ENCODE data around the gene PTGFRN.
"Not testable (repeated sequence)": the region's sequence is repeated elsewhere in the genome, so short reads cannot be mapped to it uniquely, and the experiment has no call there.

Gene PTGFRN

DNA sequence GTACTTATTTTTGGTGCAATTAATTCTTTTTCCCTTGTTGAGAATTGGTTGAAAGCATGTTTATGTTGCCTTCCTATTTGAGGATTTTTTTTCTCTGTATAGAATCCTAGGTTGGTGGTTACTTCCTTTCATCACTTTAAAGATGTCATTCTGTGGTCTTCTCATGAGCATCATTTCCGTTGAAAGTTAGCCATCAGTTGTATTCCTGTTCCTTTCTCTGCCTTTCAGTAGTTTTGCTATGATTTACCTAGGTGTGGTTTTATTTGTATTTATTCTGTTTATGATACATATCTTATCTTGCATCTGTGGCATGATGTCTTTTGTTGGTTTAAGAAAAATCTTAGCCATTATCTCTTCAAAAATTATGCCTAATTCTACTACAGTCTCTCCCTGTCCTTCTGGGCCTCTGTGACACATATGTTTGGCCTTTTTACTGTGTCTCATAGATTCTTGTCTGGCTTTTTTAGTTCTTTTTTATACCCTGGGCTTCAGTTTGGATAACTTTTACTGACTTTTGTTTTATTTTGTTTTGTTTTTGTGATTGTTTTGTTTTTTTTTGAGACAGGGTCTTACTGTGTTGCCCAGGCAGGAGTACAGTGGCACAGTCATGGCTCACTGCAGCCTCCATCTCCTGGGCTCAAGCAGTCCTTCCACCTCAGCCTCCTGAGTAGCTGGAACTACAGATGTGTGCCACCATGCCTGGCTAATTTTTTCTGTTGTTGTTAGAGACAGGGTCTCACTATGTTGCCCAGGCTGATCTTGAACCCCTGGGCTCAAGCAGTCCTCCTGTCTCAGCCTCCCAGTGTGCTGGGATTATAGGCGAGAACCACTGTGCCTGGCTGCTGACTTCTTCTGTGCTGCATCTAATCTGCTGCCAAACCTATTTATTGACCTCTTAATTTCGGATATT lies 24.1 kb downstream of the PTGFRN start:
- in situ Hi-C loops (cut with MboI; ENCODE audit: low sequenced_read_pairs): no loop called here
- H3K4me3 ChIP-seq: no peak overlapping the region
- H3K36me3 ChIP-seq (replicated peaks): no peaks in the 10 kb centered on the region; the same call in 1 of the 2 replicates
- no peak for DNase-seq (ENCODE audit: low spot score in 2 of 2)
- no peaks in the 10 kb centered on the region for H3K9me3 ChIP-seq
- H3K27me3 ChIP-seq (ENCODE audit: low read depth): no peaks in the 10 kb centered on the region
- peaks cover 25% of the 10 kb centered on the region for H3K4me1 ChIP-seq

DNA sequence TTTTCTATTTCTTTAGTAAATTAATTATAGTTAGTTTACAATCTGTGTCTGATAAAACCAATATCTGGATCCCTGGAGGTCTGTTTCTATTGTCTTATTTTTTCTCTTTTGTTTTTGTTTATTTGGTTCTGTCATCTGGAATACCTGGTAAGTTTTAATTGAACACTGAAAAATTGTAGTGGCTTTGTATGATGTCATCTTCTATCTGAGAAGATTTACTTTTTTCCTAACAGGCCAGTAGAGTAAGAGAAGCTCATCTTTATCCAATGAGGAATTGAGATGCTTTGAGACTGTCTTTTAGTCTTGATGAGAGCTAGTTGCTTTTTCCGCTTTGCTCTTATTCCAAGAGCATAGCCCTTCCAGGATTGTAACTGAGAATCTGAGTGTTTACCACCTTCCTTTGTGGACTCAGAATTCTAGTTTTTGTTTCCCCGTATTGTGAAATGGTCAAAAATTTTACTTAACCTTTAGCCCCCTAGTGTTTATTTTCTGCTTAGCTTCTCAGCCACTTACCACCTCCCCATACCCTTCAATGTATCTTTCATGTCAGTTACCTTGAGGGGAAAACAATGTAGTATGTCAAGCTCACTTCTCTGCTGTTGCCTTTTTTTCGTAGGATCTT lies 25.0 kb downstream of the PTGFRN start:
- Histone ChIP-seq H3K9me3 (no peaks in the 10 kb centered on the region), H3K36me3 (replicated peaks) (no peaks in the 10 kb centered on the region; the same call in 1 of the 2 replicates), H3K4me1 (peaks cover 24% of the 10 kb centered on the region), H3K27me3 (ENCODE audit: low read depth) (no peaks in the 10 kb centered on the region), H3K4me3 (no peak overlapping the region)
- DNase-seq (ENCODE audit: low spot score in 2 of 2): peak in 1 of 2 experiments; percentile 60
- in situ Hi-C loops (cut with MboI; ENCODE audit: low sequenced_read_pairs): no loop called here

DNA sequence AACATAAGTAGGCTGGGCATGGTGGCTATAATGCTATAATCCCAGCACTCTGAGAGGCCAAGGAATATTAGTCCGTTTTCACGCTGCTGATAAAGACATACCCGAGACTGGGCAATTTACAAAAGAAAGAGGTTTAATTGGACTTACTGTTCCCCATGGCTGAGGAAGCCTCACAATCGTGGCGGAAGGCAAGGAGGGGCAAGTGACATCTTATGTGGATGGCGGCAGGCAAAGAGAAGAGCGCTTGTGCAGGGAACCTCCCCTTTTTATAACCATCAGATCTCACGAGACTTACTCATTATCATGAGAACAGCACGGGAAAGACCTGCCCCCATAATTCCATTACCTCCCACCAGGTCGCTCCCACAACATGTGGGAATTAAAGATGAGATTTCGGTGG lies 28.5 kb downstream of the PTGFRN start:
- Histone ChIP-seq H3K36me3 (replicated peaks) (peaks cover 11% of the 10 kb centered on the region; the same call in 1 of the 2 replicates), H3K27me3 (ENCODE audit: low read depth) (no peaks in the 10 kb centered on the region), H3K4me1 (peaks cover 47% of the 10 kb centered on the region), H3K9me3 (no peaks in the 10 kb centered on the region), H3K4me3 (no peak overlapping the region)
- in situ Hi-C loops (cut with MboI; ENCODE audit: low sequenced_read_pairs): no loop called here
- DNase-seq (ENCODE audit: low spot score in 2 of 2): peak; percentile 50 to 70

DNA sequence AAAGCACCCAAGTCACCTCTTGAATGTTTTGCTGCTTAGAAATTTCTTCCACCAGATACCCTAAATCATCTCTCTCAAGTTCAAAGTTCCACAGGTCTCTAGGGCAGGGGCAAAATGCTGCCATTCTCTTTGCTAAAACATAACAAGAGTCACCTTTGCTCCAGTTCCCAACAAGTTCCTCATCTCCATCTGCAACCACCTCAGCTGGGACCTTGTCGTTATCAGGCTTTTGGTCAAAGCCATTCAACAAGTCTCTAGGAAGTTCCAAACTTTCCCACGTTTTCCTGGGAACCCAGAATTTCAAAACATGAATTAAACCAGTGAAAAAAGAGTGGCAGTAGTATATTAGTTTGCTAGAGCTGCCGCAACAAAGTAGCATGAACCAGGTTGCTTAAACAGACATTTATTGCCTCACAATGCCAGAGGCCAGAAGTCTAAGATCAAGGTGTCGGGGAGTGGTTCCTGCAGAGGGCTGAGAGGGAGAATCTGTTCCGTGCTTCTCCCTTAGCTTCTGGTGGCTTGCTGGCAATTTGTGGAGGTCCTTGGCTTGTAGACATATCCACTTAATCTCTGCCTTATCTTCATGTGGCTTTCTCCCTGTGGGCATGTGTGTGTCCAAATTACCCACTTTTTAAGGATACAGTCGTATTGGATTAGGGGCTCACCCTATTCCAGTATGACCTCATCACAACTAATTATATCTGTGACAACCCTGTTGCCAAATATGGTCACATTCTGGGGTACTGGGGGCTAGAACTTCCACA lies 30.2 kb downstream of the PTGFRN start:
- H3K27me3 ChIP-seq (ENCODE audit: low read depth); H3K4me3 ChIP-seq; H3K9me3 ChIP-seq; in situ Hi-C loops (cut with MboI; ENCODE audit: low sequenced_read_pairs): not testable (repeated sequence)
- Histone ChIP-seq H3K36me3 (replicated peaks) (peaks cover 15% of the 10 kb centered on the region; the same call in 1 of the 2 replicates), H3K4me1 (peaks cover 43% of the 10 kb centered on the region)
- peak in 1 of 2 experiments; percentile 58 for DNase-seq (ENCODE audit: low spot score in 2 of 2)

DNA sequence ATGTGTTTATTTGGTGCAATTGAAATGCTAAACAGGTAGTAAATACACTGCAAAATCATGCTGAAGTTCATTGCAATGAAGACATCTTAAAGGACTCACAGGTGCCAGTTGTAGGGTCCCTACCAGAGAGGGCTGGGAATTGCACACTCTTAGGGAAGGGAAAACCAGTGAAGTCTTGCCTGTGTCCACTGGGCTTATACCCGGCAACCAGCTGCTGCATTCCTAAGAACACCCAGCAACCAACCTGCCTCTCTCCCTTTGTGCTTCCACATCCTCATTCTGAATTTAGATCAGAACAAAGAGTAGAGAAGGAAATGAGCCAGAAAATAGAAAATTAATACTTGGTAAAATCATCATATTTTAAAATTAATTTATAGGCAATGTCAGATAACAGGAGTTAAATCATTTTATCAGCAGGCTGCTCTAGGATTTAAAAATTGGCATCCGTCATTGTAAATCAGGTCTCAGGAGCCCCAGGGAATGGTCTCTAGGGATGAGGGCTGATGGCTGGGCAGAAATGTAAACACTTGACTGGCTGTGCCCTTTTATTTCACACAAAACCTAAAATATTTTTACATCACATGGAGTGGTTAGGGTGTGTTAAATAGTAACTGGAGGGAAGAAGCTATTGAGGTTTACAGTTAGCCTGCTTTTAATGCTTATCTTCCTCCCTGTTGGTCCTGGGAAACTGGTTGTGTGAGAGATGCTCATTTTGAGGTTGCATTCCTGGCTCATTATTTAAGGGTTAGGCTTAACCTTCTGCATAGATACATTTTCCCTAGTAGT lies 31.3 kb downstream of the PTGFRN start:
- in situ Hi-C loops (cut with MboI; ENCODE audit: low sequenced_read_pairs): no loop called here
- peaks cover 43% of the 10 kb centered on the region for H3K4me1 ChIP-seq
- no peaks in the 10 kb centered on the region for H3K27me3 ChIP-seq (ENCODE audit: low read depth)
- H3K9me3 ChIP-seq: no peaks in the 10 kb centered on the region
- peaks cover 19% of the 10 kb centered on the region for H3K36me3 ChIP-seq (replicated peaks)
- no peak overlapping the region for H3K4me3 ChIP-seq
- peak; percentile 50 to 59 for DNase-seq (ENCODE audit: low spot score in 2 of 2)

DNA sequence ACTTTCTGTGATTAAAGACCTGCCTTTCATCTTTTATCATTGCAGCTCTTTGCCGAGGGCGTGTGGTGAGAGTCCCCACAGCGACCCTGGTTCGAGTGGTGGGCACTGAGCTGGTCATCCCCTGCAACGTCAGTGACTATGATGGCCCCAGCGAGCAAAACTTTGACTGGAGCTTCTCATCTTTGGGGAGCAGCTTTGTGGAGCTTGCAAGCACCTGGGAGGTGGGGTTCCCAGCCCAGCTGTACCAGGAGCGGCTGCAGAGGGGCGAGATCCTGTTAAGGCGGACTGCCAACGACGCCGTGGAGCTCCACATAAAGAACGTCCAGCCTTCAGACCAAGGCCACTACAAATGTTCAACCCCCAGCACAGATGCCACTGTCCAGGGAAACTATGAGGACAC lies 32.0 kb downstream of the PTGFRN start:
- no peaks in the 10 kb centered on the region for H3K9me3 ChIP-seq
- H3K27me3 ChIP-seq (ENCODE audit: low read depth): no peaks in the 10 kb centered on the region
- H3K4me3 ChIP-seq: no peak overlapping the region
- peaks cover 44% of the 10 kb centered on the region for H3K4me1 ChIP-seq
- H3K36me3 ChIP-seq (replicated peaks): peaks cover 24% of the 10 kb centered on the region
- in situ Hi-C loops (cut with MboI; ENCODE audit: low sequenced_read_pairs): no loop called here
- DNase-seq (ENCODE audit: low spot score in 2 of 2): no peak

DNA sequence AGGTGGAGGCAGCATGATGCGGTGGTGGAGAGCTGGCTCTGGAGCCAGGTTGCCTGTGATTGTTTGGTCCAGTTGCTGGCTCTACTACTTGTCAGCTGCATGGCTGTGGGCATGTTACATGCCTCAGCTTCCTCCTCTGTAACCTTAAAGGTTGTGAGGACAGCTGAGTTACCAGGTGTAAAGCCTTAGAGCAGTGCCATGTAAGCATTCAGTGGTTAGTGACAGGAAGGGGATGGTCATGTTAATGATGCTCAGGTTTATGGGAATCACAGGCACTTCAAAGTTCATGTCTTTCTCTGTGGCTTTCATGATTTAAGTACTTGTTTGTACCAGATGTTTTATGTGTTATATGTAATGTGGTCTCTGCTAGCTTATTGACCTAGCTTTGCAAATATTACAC lies 32.6 kb downstream of the PTGFRN start:
- Histone ChIP-seq H3K27me3 (ENCODE audit: low read depth) (no peaks in the 10 kb centered on the region), H3K4me3 (no peak overlapping the region), H3K36me3 (replicated peaks) (peaks cover 29% of the 10 kb centered on the region), H3K9me3 (no peaks in the 10 kb centered on the region), H3K4me1 (peaks cover 51% of the 10 kb centered on the region)
- in situ Hi-C loops (cut with MboI; ENCODE audit: low sequenced_read_pairs): no loop called here
- no peak for DNase-seq (ENCODE audit: low spot score in 2 of 2)

DNA sequence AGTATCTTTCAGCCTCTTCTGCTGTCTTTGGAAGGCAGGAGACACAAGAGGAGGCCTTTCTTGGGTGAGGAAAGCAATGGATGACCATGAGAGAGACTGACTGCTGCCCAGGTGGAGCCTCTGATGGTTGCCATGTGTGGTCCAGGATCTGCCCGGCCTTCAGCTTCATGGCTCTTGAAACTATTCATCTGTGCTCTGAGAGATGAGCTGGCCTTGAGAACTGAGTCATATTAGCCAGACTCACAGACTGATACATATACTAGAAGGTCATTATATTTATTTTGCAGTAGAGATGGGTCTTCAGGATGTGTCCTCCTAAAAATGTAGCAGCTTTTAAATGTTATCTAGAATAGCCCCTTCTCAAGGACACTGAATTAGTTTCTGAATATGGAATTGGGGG lies 33.7 kb downstream of the PTGFRN start:
- Histone ChIP-seq H3K27me3 (ENCODE audit: low read depth) (no peaks in the 10 kb centered on the region), H3K36me3 (replicated peaks) (peaks cover 29% of the 10 kb centered on the region), H3K4me3 (no peak overlapping the region), H3K4me1 (peaks cover 51% of the 10 kb centered on the region), H3K9me3 (no peaks in the 10 kb centered on the region)
- in situ Hi-C loops (cut with MboI; ENCODE audit: low sequenced_read_pairs): no loop called here
- DNase-seq (ENCODE audit: low spot score in 2 of 2): no peak

DNA sequence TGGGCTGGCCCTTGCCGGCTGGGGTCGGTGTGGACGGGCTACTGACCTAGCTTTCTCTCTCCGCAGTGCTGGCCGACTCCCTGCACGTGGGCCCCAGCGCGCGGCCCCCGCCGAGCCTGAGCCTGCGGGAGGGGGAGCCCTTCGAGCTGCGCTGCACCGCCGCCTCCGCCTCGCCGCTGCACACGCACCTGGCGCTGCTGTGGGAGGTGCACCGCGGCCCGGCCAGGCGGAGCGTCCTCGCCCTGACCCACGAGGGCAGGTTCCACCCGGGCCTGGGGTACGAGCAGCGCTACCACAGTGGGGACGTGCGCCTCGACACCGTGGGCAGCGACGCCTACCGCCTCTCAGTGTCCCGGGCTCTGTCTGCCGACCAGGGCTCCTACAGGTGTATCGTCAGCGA lies 34.9 kb downstream of the PTGFRN start:
- H3K36me3 ChIP-seq (replicated peaks): peaks cover 29% of the 10 kb centered on the region
- H3K4me1 ChIP-seq: peaks cover 53% of the 10 kb centered on the region
- H3K4me3 ChIP-seq: no peak overlapping the region
- in situ Hi-C loops (cut with MboI; ENCODE audit: low sequenced_read_pairs): no loop called here
- H3K9me3 ChIP-seq: no peaks in the 10 kb centered on the region
- DNase-seq (ENCODE audit: low spot score in 2 of 2): no peak
- H3K27me3 ChIP-seq (ENCODE audit: low read depth): no peaks in the 10 kb centered on the region

DNA sequence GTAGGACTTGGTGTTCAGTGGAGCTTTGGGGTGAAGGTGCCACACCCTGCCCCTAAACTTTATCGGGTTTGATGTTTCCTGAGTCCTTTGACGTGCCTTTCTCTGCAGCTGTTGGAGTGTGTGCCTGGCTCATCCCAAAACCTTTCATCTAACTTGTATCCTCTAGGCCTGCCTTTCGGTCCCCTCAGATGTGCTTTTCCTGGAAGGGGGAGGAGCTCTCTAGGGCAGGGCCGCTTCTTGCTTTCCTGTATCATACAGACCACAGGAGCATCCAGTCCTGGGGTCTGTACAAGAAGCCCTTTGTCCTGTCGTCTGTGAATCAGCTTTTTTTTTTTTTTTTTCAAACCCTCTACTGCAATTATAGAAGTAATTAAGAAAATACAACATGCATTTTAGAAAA lies 35.7 kb downstream of the PTGFRN start:
- Histone ChIP-seq H3K36me3 (replicated peaks) (peaks cover 33% of the 10 kb centered on the region), H3K4me1 (peaks cover 53% of the 10 kb centered on the region), H3K27me3 (ENCODE audit: low read depth) (no peaks in the 10 kb centered on the region), H3K4me3 (no peak overlapping the region), H3K9me3 (no peaks in the 10 kb centered on the region)
- DNase-seq (ENCODE audit: low spot score in 2 of 2): no peak
- in situ Hi-C loops (cut with MboI; ENCODE audit: low sequenced_read_pairs): no loop called here

DNA sequence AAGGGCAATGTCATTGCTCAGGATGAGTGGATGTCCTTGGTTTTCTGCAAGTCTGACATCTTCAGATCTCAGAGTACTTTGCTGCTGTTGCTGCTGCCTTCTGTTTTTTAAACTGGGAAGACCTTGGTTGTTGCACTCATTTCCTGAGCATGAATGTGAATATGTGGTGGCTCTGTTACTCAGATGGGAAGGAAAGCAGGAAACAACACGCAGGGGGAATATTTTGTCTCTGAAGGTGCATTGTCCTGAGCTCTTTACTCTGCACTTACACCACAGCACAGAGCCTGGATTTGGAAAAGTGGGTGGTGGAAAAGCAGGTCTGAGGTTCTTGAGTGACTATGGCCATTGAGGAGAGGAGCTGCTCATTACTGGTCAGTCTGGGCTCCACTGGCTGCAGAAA lies 36.3 kb downstream of the PTGFRN start:
- Histone ChIP-seq H3K4me3 (no peak overlapping the region), H3K9me3 (no peaks in the 10 kb centered on the region), H3K27me3 (ENCODE audit: low read depth) (no peaks in the 10 kb centered on the region), H3K4me1 (peaks cover 50% of the 10 kb centered on the region), H3K36me3 (replicated peaks) (peaks cover 33% of the 10 kb centered on the region)
- no peak for DNase-seq (ENCODE audit: low spot score in 2 of 2)
- in situ Hi-C loops (cut with MboI; ENCODE audit: low sequenced_read_pairs): no loop called here

DNA sequence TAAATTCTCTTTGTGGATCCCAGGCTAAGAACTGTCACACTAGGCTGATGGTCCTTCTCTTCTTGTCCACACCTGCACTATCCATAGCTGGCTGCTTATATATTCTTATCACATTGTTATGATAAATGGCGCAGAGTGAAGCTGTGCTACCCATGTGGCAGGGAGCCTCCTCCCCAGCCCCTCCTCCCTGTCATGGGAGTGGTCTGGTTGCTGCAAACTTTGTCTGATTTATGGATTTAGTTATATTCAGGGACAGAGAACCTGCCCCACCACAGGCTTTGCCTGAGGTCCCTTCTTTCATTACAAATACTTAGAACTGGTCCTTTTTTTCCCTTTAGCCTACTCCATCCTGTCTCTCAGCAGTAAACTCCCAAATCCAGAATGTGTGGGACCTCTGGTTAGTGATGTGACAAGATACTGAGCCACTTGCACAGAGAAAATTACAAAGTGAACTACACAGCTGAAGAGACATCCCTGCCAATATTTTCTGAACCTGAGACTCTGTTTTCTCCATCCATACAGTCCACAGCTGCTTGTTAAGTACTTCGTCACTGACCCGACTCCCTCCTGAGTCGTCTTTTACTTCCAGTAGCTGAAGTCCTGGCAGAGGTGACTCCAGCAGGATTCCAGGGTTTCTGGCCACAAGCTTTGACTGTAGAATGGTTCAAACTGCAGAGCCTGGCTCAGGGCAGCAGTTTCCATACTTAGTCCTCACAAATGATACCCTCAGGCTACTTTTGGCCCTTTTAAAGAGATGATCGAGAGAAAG lies 37.6 kb downstream of the PTGFRN start:
- Histone ChIP-seq H3K9me3 (no peaks in the 10 kb centered on the region), H3K4me3 (no peak overlapping the region), H3K4me1 (peaks cover 47% of the 10 kb centered on the region), H3K27me3 (ENCODE audit: low read depth) (no peaks in the 10 kb centered on the region), H3K36me3 (replicated peaks) (peaks cover 31% of the 10 kb centered on the region)
- peak; percentile 32 to 43 for DNase-seq (ENCODE audit: low spot score in 2 of 2)
- in situ Hi-C loops (cut with MboI; ENCODE audit: low sequenced_read_pairs): no loop called here

DNA sequence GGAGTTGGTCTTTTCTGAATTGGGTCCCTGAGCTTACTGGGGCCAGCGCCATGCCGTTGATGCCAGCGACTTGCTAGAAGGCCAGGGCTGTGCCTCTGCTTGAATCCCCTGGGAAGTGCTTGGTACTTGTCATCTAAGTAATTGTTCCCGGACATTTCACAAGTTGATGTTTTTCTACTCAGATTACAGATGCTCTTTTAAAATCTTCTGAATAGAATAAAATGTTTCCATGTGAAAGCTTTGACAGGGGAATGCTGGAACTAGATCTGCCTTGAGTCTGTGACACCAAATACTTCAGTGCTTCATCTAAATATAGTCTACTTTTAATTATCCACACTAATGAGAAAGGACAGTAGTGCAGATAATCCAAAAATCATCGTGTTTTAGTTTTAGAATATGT lies 38.3 kb downstream of the PTGFRN start:
- Histone ChIP-seq H3K9me3 (no peaks in the 10 kb centered on the region), H3K4me1 (peaks cover 52% of the 10 kb centered on the region), H3K27me3 (ENCODE audit: low read depth) (no peaks in the 10 kb centered on the region), H3K36me3 (replicated peaks) (peaks cover 27% of the 10 kb centered on the region), H3K4me3 (no peak overlapping the region)
- in situ Hi-C loops (cut with MboI; ENCODE audit: low sequenced_read_pairs): no loop called here
- DNase-seq (ENCODE audit: low spot score in 2 of 2): no peak

Data from HAP-1 (cell line).